Muscle layer of duodenum (tissue), 2 donors: Measurements from ENCODE around the gene BRD3OS.

Experiments
- H3K27ac ChIP-seq: one replicate; pipeline ENCODE4 v1.7.0; 2013; ENCODE audit warnings: mild to moderate bottlenecking, low read length
- H3K27me3 ChIP-seq: one replicate; pipeline ENCODE4 v1.7.0; 2013; ENCODE audit warnings: low read depth, mild to moderate bottlenecking, control low read depth, low read length
- H3K36me3 ChIP-seq, 2 donors: one replicate each; pipeline ENCODE4 v1.7.0; 2013; ENCODE audit warnings: low read length in 2 of 2, control low read depth in 1 of 2, mild to moderate bottlenecking in 1 of 2; ENCODE audit not compliant: insufficient read depth in 2 of 2, control insufficient read depth in 1 of 2
- H3K4me1 ChIP-seq, 2 donors: one replicate each; pipeline ENCODE4 v1.7.0; 2013; ENCODE audit warnings: low read length in 2 of 2, mild to moderate bottlenecking in 2 of 2, control low read depth in 1 of 2, moderate library complexity in 1 of 2; ENCODE audit not compliant: insufficient read depth in 2 of 2, control insufficient read depth in 1 of 2
- H3K4me3 ChIP-seq, 2 donors: one replicate each; pipeline ENCODE4 v1.7.0; 2013; ENCODE audit warnings: low read length in 2 of 2, low read depth in 1 of 2, mild to moderate bottlenecking in 1 of 2
- H3K9me3 ChIP-seq, 2 donors: one replicate each; pipeline ENCODE4 v1.7.0; 2013; ENCODE audit warnings: low read length in 2 of 2, control low read depth in 1 of 2, mild to moderate bottlenecking in 1 of 2; ENCODE audit not compliant: control insufficient read depth in 1 of 2
- donor health status: healthy.

BRD3OS gene

GRCh38 chr9:134049772-134050588, 24.7 kb downstream of the BRD3OS start:
- H3K4me3 ChIP-seq = no peak overlapping the region
- peaks cover 27 to 78% of the 10 kb centered on the region in 2 donors for H3K36me3 ChIP-seq
- H3K27ac ChIP-seq = no peak overlapping the region
- no peaks in the 10 kb centered on the region for H3K9me3 ChIP-seq
- no peaks in the 10 kb centered on the region for H3K27me3 ChIP-seq
- H3K4me1 ChIP-seq = peaks cover 0 to 2% of the 10 kb centered on the region in 2 donors

GRCh38 chr9:134050726-134051125, 25.4 kb downstream of the BRD3OS start:
- H3K4me1 ChIP-seq = peaks cover 4 to 9% of the 10 kb centered on the region in 2 donors
- H3K27me3 ChIP-seq = no peaks in the 10 kb centered on the region
- H3K9me3 ChIP-seq = no peaks in the 10 kb centered on the region
- peaks cover 27 to 70% of the 10 kb centered on the region in 2 donors for H3K36me3 ChIP-seq
- H3K27ac ChIP-seq = no peak overlapping the region
- H3K4me3 ChIP-seq = no peak overlapping the region

GRCh38 chr9:134051319-134051718, 26.0 kb downstream of the BRD3OS start:
- peaks cover 10 to 15% of the 10 kb centered on the region in 2 donors for H3K4me1 ChIP-seq
- H3K9me3 ChIP-seq = no peaks in the 10 kb centered on the region
- H3K4me3 ChIP-seq = no peak overlapping the region
- H3K36me3 ChIP-seq = peaks cover 27 to 65% of the 10 kb centered on the region in 2 donors
- no peak overlapping the region for H3K27ac ChIP-seq
- no peaks in the 10 kb centered on the region for H3K27me3 ChIP-seq

- no peak overlapping the region for H3K4me3 ChIP-seq
- H3K27ac ChIP-seq = no peak overlapping the region
- H3K4me1 ChIP-seq = peaks cover 15 to 27% of the 10 kb centered on the region in 2 donors
- H3K27me3 ChIP-seq = no peaks in the 10 kb centered on the region
- no peaks in the 10 kb centered on the region for H3K9me3 ChIP-seq
- peaks cover 27 to 54% of the 10 kb centered on the region in 2 donors for H3K36me3 ChIP-seq
Measured at GRCh38 chr9:134052491-134052890, 27.2 kb downstream of the BRD3OS start.

GRCh38 chr9:134052941-134053340, 27.7 kb downstream of the BRD3OS start:
- Histone ChIP-seq H3K36me3 (peaks cover 27 to 49% of the 10 kb centered on the region in 2 donors), H3K4me1 (peaks cover 15 to 29% of the 10 kb centered on the region in 2 donors), H3K9me3 (no peaks in the 10 kb centered on the region), H3K4me3 (no peak overlapping the region), H3K27ac (no peak overlapping the region), H3K27me3 (no peaks in the 10 kb centered on the region)

GRCh38 chr9:134053401-134053871, 28.2 kb downstream of the BRD3OS start:
- H3K27ac ChIP-seq = no peak overlapping the region
- H3K36me3 ChIP-seq = peaks cover 24 to 44% of the 10 kb centered on the region in 2 donors
- no peak overlapping the region for H3K4me3 ChIP-seq
- H3K4me1 ChIP-seq = peaks cover 15 to 34% of the 10 kb centered on the region in 2 donors
- H3K27me3 ChIP-seq = no peaks in the 10 kb centered on the region
- H3K9me3 ChIP-seq = no peaks in the 10 kb centered on the region

- Histone ChIP-seq H3K4me1 (peaks cover 19 to 41% of the 10 kb centered on the region in 2 donors), H3K4me3 (no peak overlapping the region), H3K36me3 (peaks cover 24 to 37% of the 10 kb centered on the region in 2 donors), H3K9me3 (no peaks in the 10 kb centered on the region), H3K27me3 (no peaks in the 10 kb centered on the region), H3K27ac (no peak overlapping the region)
Measured at GRCh38 chr9:134053941-134054761, 28.9 kb downstream of the BRD3OS start.

- no peaks in the 10 kb centered on the region for H3K27me3 ChIP-seq
- H3K9me3 ChIP-seq = no peaks in the 10 kb centered on the region
- H3K27ac ChIP-seq = no peak overlapping the region
- H3K36me3 ChIP-seq = peaks cover 18 to 27% of the 10 kb centered on the region in 2 donors
- H3K4me3 ChIP-seq = no peak overlapping the region
- H3K4me1 ChIP-seq = peaks cover 21 to 50% of the 10 kb centered on the region in 2 donors
Measured at GRCh38 chr9:134054891-134055811, 29.9 kb downstream of the BRD3OS start.

- Histone ChIP-seq H3K4me1 (peaks cover 25 to 57% of the 10 kb centered on the region in 2 donors), H3K27ac (no peak overlapping the region), H3K9me3 (no peaks in the 10 kb centered on the region), H3K36me3 (peaks cover 12 to 18% of the 10 kb centered on the region in 2 donors), H3K27me3 (no peaks in the 10 kb centered on the region), H3K4me3 (peak overlapping the region in 1 of 2 donors; percentile 34)
Measured at GRCh38 chr9:134055981-134056461, 30.7 kb downstream of the BRD3OS start.

GRCh38 chr9:134056483-134057306, 31.4 kb downstream of the BRD3OS start:
- Histone ChIP-seq H3K27me3 (no peaks in the 10 kb centered on the region), H3K27ac (no peak overlapping the region), H3K4me1 (peaks cover 30 to 64% of the 10 kb centered on the region in 2 donors), H3K36me3 (peaks cover 7 to 13% of the 10 kb centered on the region in 2 donors), H3K4me3 (no peak overlapping the region), H3K9me3 (no peaks in the 10 kb centered on the region)
